ENCODE measurements around the gene NTN5.

DNA sequence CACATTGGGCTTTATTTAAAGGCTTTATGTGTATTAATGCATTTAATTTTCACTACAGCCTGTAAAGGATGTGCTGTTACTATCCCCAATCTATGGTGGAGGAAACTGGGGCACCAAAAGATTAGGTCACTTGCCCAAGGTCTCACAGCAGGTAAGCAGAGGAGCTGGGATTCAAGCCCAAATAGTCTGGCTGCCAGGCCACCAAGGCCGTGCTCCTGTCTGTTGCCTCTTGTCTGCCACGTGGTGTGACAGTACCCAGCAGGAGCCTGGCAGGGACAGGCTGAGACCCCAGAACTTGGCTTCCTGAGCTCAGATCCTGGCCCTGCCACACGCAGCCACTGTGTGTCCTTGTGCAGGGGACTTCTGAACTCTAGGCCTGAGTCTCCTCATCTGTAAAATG lies 4.5 kb downstream of the NTN5 start:
- TF ChIP-seq, protein P1, sequence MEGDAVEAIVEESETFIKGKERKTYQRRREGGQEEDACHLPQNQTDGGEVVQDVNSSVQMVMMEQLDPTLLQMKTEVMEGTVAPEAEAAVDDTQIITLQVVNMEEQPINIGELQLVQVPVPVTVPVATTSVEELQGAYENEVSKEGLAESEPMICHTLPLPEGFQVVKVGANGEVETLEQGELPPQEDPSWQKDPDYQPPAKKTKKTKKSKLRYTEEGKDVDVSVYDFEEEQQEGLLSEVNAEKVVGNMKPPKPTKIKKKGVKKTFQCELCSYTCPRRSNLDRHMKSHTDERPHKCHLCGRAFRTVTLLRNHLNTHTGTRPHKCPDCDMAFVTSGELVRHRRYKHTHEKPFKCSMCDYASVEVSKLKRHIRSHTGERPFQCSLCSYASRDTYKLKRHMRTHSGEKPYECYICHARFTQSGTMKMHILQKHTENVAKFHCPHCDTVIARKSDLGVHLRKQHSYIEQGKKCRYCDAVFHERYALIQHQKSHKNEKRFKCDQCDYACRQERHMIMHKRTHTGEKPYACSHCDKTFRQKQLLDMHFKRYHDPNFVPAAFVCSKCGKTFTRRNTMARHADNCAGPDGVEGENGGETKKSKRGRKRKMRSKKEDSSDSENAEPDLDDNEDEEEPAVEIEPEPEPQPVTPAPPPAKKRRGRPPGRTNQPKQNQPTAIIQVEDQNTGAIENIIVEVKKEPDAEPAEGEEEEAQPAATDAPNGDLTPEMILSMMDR (IDR thresholded peaks at IDR 0.05): no peak
- TF ChIP-seq POLR2A (IDR thresholded peaks at IDR 0.05): no peak
